ENCODE measurements around the gene NAA20. TPM values are rescaled to one million over a fixed set of nuclear protein-coding genes. Genes with fewer than 3 reads are reported as not detected.

Gene NAA20
- total and polyA plus RNA-seq, 2 of the 13 experiments (the other 11 are each of a cell fraction or from before 2014, with no cell fraction given), result 81.9 to 82.8 TPM

GRCh38 chr20:20052074-20052970, 35.2 kb downstream of the NAA20 start, which contains the start of the genes CFAP61 and CRNKL1 (continued):
- TF ChIP-seq ZNF83 (CRISPR knock-in tag; IDR thresholded peaks at IDR 0.05; ENCODE audit: borderline replicate concordance) (peak; percentile 88; the same call in 1 of the 2 replicates), ZBTB42 (CRISPR knock-in tag; IDR thresholded peaks at IDR 0.05) (no peak), MEIS2 (CRISPR knock-in tag; IDR thresholded peaks at IDR 0.05) (peak; percentile 99), PAWR (CRISPR knock-in tag; IDR thresholded peaks at IDR 0.05; ENCODE audit: borderline replicate concordance) (no peak), ZNF784 (CRISPR knock-in tag; IDR thresholded peaks at IDR 0.05; ENCODE audit: borderline replicate concordance) (peak; percentile 92), TEAD3 (CRISPR knock-in tag; optimal IDR thresholded peaks at IDR 0.05; ENCODE audit: borderline replicate concordance) (peak; percentile 47), ZNF256 (CRISPR knock-in tag; conservative IDR thresholded peaks at IDR 0.05) (peak; percentile 84; the same call in 1 of the 2 replicates), ZNF816 (CRISPR knock-in tag; IDR thresholded peaks at IDR 0.05; ENCODE audit: borderline replicate concordance) (peak; percentile 84; the same call in 1 of the 2 replicates), NPAS2 (CRISPR knock-in tag; IDR thresholded peaks at IDR 0.05; ENCODE audit: borderline replicate concordance) (0 out of 2 replicates have a peak, but pooled peaks have one; percentile 12), ZNF136 (CRISPR knock-in tag; IDR thresholded peaks at IDR 0.05; ENCODE audit: low read depth) (peak; percentile 90; the same call in 1 of the 2 replicates), ZNF30 (CRISPR knock-in tag; IDR thresholded peaks at IDR 0.05) (no peak), TOE1 (CRISPR knock-in tag; IDR thresholded peaks at IDR 0.05) (no peak), ZIK1 (CRISPR knock-in tag; IDR thresholded peaks at IDR 0.05; ENCODE audit: borderline replicate concordance, low read depth) (0 out of 2 replicates have a peak, but pooled peaks have one; percentile 35), ZNF503 (CRISPR knock-in tag; IDR thresholded peaks at IDR 0.05) (peak; percentile 91), NFE2 (CRISPR knock-in tag; IDR thresholded peaks at IDR 0.05) (no peak; the same call in 1 of the 2 replicates), MAFK (conservative IDR thresholded peaks at IDR 0.05 in 1 of 2, IDR thresholded peaks at IDR 0.05 in 1 of 2; ENCODE audit: low read length in 2 of 2) (no peak), XRCC5 (optimal IDR thresholded peaks at IDR 0.05; ENCODE audit: low read length) (peak; percentile 96)
- TF ChIP-seq, protein P1, sequence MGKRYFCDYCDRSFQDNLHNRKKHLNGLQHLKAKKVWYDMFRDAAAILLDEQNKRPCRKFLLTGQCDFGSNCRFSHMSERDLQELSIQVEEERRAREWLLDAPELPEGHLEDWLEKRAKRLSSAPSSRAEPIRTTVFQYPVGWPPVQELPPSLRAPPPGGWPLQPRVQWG (CRISPR knock-in tag; IDR thresholded peaks at IDR 0.05; ENCODE audit: borderline replicate concordance, low read depth), result no peak
- TF ChIP-seq, protein P2, sequence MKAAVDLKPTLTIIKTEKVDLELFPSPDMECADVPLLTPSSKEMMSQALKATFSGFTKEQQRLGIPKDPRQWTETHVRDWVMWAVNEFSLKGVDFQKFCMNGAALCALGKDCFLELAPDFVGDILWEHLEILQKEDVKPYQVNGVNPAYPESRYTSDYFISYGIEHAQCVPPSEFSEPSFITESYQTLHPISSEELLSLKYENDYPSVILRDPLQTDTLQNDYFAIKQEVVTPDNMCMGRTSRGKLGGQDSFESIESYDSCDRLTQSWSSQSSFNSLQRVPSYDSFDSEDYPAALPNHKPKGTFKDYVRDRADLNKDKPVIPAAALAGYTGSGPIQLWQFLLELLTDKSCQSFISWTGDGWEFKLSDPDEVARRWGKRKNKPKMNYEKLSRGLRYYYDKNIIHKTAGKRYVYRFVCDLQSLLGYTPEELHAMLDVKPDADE (CRISPR knock-in tag; IDR thresholded peaks at IDR 0.05), result peak; percentile 92
- TF ChIP-seq, protein P3, sequence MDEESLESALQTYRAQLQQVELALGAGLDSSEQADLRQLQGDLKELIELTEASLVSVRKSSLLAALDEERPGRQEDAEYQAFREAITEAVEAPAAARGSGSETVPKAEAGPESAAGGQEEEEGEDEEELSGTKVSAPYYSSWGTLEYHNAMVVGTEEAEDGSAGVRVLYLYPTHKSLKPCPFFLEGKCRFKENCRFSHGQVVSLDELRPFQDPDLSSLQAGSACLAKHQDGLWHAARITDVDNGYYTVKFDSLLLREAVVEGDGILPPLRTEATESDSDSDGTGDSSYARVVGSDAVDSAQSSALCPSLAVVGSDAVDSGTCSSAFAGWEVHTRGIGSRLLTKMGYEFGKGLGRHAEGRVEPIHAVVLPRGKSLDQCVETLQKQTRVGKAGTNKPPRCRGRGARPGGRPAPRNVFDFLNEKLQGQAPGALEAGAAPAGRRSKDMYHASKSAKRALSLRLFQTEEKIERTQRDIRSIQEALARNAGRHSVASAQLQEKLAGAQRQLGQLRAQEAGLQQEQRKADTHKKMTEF (CRISPR knock-in tag; IDR thresholded peaks at IDR 0.05), result peak; percentile 95
